Ascending aorta (tissue), 2 donors: Measurements from ENCODE around the gene TNK2. TPM values are rescaled to one million over a fixed set of nuclear protein-coding genes. Genes with fewer than 3 reads are reported as not detected.
A peak's percentile ranks its signal among the peaks of the same experiment; 100 is the strongest.
"Not testable (repeated sequence)": the region's sequence is repeated elsewhere in the genome, so short reads cannot be mapped to it uniquely, and the experiment has no call there.

Experiments used
- DNase-seq, 2 donors: peaks; one replicate each; pipeline ENCODE4 v3.0.0-alpha.2; 2019; ENCODE audit warnings: low spot score in 2 of 2
- H3K27ac ChIP-seq, 2 donors: fragments of 200-600 bp; sonication (generic); one replicate each; pipeline ENCODE4 v1.5.1; 2016 to 2017; ENCODE audit warnings: mild to moderate bottlenecking in 1 of 2
- H3K27me3 ChIP-seq: fragments of 200-600 bp; sonication (generic); one replicate; pipeline ENCODE4 v1.5.1; 2017
- H3K36me3 ChIP-seq, 2 donors: fragments of 200-600 bp; sonication (generic); one replicate each; pipeline ENCODE4 v1.5.1; 2016
- H3K4me1 ChIP-seq, 2 donors: fragments of 200-600 bp; sonication (generic); one replicate each; pipeline ENCODE4 v1.5.1; 2016 to 2017; ENCODE audit warnings: mild to moderate bottlenecking in 1 of 2
- H3K4me3 ChIP-seq, 2 donors: fragments of 200-600 bp; sonication (generic); one replicate each; pipeline ENCODE4 v1.5.1; 2016 to 2017; ENCODE audit warnings: mild to moderate bottlenecking in 1 of 2
- H3K9me3 ChIP-seq, 2 donors: fragments of 200-600 bp; sonication (generic); one replicate each; pipeline ENCODE4 v1.5.1; 2016
- CTCF ChIP-seq, 3 experiments: fragments of 200-600 bp in 2 of 3; fragments of 450-650 bp in 1 of 3; sonication (generic) in 2 of 3; IDR thresholded peaks; one replicate each; pipeline ENCODE4 v1.5.1; 2016 to 2019; ENCODE audit warnings: antibody characterized with exemption in 3 of 3, mild to moderate bottlenecking in 1 of 3, moderate library complexity in 1 of 3
- intact Hi-C: fragments of 100-400 bp; cut with DNase I; formaldehyde crosslinking; loops from one replicate; pipeline ENCODE4 v1.15.1; 2023
- total RNA-seq: library from RNA; depleted of rRNA; stranded (reverse); fragments of >200 nt; gene quantifications from one replicate; pipeline ENCODE4 v1.1.0, GENCODE V29; 2016

The TNK2 gene
- total RNA-seq, 1 donor from 2014 or later, result 164 TPM

- Histone ChIP-seq H3K4me3 (no peak overlapping the region), H3K36me3 (peaks cover 65 to 70% of the 10 kb centered on the region in 2 donors), H3K27me3 (no peaks in the 10 kb centered on the region), H3K27ac (no peak overlapping the region), H3K4me1 (peaks cover 6 to 9% of the 10 kb centered on the region in 2 donors), H3K9me3 (no peaks in the 10 kb centered on the region)
- intact Hi-C loops, result no loop called here
- no peak for DNase-seq
- no peak for TF ChIP-seq CTCF (IDR thresholded peaks at IDR 0.05)
Observed at GRCh38 chr3:195867631-195868335, 40.6 kb downstream of the TNK2 start.

- intact Hi-C loops, result no loop called here
- Histone ChIP-seq H3K4me3 (no peak overlapping the region), H3K9me3 (no peaks in the 10 kb centered on the region), H3K27me3 (no peaks in the 10 kb centered on the region), H3K4me1 (peaks cover 6 to 9% of the 10 kb centered on the region in 2 donors), H3K36me3 (peaks cover 56 to 61% of the 10 kb centered on the region in 2 donors), H3K27ac (no peak overlapping the region)
- DNase-seq, result no peak
- TF ChIP-seq CTCF (IDR thresholded peaks at IDR 0.05), result no peak
Observed at GRCh38 chr3:195866686-195867511, 41.5 kb downstream of the TNK2 start.

GRCh38 chr3:195865752-195866151 lies 42.6 kb downstream of the TNK2 start:
- Histone ChIP-seq H3K9me3 (no peaks in the 10 kb centered on the region), H3K27ac (no peak overlapping the region), H3K4me3 (no peak overlapping the region), H3K4me1 (peaks cover 6 to 9% of the 10 kb centered on the region in 2 donors), H3K36me3 (peaks cover 47 to 50% of the 10 kb centered on the region in 2 donors), H3K27me3 (no peaks in the 10 kb centered on the region)
- no peak for DNase-seq
- intact Hi-C loops, result no loop called here
- no peak for TF ChIP-seq CTCF (IDR thresholded peaks at IDR 0.05)

- TF ChIP-seq CTCF (IDR thresholded peaks at IDR 0.05), result peak; percentile 96 to 98 (median 97)
- intact Hi-C loops, result loop anchor here (1.0 kb wide), 2 partner anchors 31 to 52 kb away; no protein-coding TSS in a partner anchor
- Histone ChIP-seq H3K4me3 (peak overlapping the region in 1 of 2 donors; percentile 39), H3K27ac (peak overlapping the region; percentile 88 to 95), H3K4me1 (peaks cover 6 to 9% of the 10 kb centered on the region in 2 donors), H3K27me3 (no peaks in the 10 kb centered on the region), H3K36me3 (peaks cover 23 to 30% of the 10 kb centered on the region in 2 donors), H3K9me3 (no peaks in the 10 kb centered on the region)
- peak; percentile 74 to 97 for DNase-seq
Observed at GRCh38 chr3:195863121-195864061, 45.0 kb downstream of the TNK2 start.

- peaks cover 12 to 20% of the 10 kb centered on the region in 2 donors for H3K36me3 ChIP-seq
- H3K4me3 ChIP-seq, H3K9me3 ChIP-seq, H3K27me3 ChIP-seq, DNase-seq, intact Hi-C loops, H3K4me1 ChIP-seq: not testable (repeated sequence)
- peak overlapping the region; percentile 88 to 95 for H3K27ac ChIP-seq
Observed at GRCh38 chr3:195862318-195862717, 46.0 kb downstream of the TNK2 start.
